Ishikawa (cell line): ENCODE data around the gene CEP85L.

Experiments used
- CEBPB ChIP-seq: IDR thresholded peaks from 2 replicates; pipeline ENCODE4 v1.6.1; 2012
- CREB1 ChIP-seq: IDR thresholded peaks from 2 replicates; pipeline ENCODE4 v1.6.1; 2012; ENCODE audit warnings: low read depth
- EGR1 ChIP-seq: IDR thresholded peaks from 2 replicates; pipeline ENCODE4 v1.6.1; 2012
- EP300 ChIP-seq: IDR thresholded peaks from 2 replicates; pipeline ENCODE4 v1.6.1; 2012; ENCODE audit warnings: borderline replicate concordance
- FOXM1 ChIP-seq: IDR thresholded peaks from 2 replicates; pipeline ENCODE4 v1.6.1; 2012; ENCODE audit warnings: low read depth, borderline replicate concordance
- MAX ChIP-seq: IDR thresholded peaks from 2 replicates; pipeline ENCODE4 v1.6.1; 2012
- NFIC ChIP-seq: IDR thresholded peaks from 2 replicates; pipeline ENCODE4 v1.6.1; 2012
- RAD21 ChIP-seq: IDR thresholded peaks from 2 replicates; pipeline ENCODE4 v1.6.1; 2012; ENCODE audit warnings: low read depth
- TAF1 ChIP-seq: IDR thresholded peaks from 2 replicates; pipeline ENCODE4 v1.6.1; 2012; ENCODE audit warnings: low read depth, mild to moderate bottlenecking
- TCF12 ChIP-seq: IDR thresholded peaks from 2 replicates; pipeline ENCODE4 v1.6.1; 2012; ENCODE audit warnings: low read depth
- TEAD4 ChIP-seq: IDR thresholded peaks from 2 replicates; pipeline ENCODE4 v1.6.1; 2012
- YY1 ChIP-seq: IDR thresholded peaks from 2 replicates; pipeline ENCODE4 v1.6.1; 2012; ENCODE audit warnings: low read depth
- ZBTB7A ChIP-seq: IDR thresholded peaks from 2 replicates; pipeline ENCODE4 v1.6.1; 2012; ENCODE audit warnings: low read depth
- TF ChIP-seq, protein P1 (sequence below): IDR thresholded peaks from 2 replicates; pipeline ENCODE4 v1.6.1; 2012
- TF ChIP-seq, protein P2 (sequence below): IDR thresholded peaks from 2 replicates; pipeline ENCODE4 v1.6.1; 2012; ENCODE audit warnings: low read depth, mild to moderate bottlenecking

CEP85L gene

GRCh38 chr6:118551063-118552053 lies 100.0 kb downstream of the CEP85L start:
- no peak for TF ChIP-seq MAX
- TF ChIP-seq RAD21: peak; percentile 69

- no peak for TF ChIP-seq ZBTB7A
- no peak for TF ChIP-seq TEAD4
- TF ChIP-seq EP300: no peak
- TF ChIP-seq TCF12: no peak
- TF ChIP-seq MAX: no peak
- TF ChIP-seq YY1: no peak
- no peak for TF ChIP-seq RAD21
- TF ChIP-seq EGR1: no peak
- TF ChIP-seq NFIC: no peak
- TF ChIP-seq, protein P1, sequence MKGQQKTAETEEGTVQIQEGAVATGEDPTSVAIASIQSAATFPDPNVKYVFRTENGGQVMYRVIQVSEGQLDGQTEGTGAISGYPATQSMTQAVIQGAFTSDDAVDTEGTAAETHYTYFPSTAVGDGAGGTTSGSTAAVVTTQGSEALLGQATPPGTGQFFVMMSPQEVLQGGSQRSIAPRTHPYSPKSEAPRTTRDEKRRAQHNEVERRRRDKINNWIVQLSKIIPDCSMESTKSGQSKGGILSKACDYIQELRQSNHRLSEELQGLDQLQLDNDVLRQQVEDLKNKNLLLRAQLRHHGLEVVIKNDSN: no peak
- TF ChIP-seq, protein P2, sequence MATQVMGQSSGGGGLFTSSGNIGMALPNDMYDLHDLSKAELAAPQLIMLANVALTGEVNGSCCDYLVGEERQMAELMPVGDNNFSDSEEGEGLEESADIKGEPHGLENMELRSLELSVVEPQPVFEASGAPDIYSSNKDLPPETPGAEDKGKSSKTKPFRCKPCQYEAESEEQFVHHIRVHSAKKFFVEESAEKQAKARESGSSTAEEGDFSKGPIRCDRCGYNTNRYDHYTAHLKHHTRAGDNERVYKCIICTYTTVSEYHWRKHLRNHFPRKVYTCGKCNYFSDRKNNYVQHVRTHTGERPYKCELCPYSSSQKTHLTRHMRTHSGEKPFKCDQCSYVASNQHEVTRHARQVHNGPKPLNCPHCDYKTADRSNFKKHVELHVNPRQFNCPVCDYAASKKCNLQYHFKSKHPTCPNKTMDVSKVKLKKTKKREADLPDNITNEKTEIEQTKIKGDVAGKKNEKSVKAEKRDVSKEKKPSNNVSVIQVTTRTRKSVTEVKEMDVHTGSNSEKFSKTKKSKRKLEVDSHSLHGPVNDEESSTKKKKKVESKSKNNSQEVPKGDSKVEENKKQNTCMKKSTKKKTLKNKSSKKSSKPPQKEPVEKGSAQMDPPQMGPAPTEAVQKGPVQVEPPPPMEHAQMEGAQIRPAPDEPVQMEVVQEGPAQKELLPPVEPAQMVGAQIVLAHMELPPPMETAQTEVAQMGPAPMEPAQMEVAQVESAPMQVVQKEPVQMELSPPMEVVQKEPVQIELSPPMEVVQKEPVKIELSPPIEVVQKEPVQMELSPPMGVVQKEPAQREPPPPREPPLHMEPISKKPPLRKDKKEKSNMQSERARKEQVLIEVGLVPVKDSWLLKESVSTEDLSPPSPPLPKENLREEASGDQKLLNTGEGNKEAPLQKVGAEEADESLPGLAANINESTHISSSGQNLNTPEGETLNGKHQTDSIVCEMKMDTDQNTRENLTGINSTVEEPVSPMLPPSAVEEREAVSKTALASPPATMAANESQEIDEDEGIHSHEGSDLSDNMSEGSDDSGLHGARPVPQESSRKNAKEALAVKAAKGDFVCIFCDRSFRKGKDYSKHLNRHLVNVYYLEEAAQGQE: no peak
- TF ChIP-seq CEBPB: no peak
- no peak for TF ChIP-seq FOXM1
- TF ChIP-seq TAF1: no peak
- TF ChIP-seq CREB1: no peak
These were observed 102.8 kb downstream of the CEP85L start for GRCh38 chr6:118548613-118549012.

DNA sequence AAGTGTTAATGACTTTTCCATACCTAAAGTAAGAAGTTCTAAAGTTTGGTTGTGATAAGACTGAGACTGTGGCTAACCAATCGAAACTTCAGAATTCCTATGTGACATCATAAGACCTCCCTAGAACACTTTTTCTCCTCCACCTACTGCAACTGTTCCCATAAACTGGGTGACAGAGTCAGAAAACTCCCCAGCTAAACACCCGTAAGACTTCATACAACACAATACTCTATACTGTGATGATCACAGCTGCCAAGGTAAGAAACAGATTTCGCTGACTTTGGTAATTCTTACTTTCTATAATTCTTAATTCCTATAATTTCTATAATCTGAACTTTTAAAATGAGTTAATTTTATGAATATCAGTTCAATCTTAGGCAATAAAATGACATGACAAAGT lies 103.3 kb downstream of the CEP85L start, which contains the start of gene PLN:
Gene PLN, plus strand, starts transcription at position 161 of the 400 bp plus-strand sequence. CDS start 10,626 bp downstream, outside the sequence.
- TF ChIP-seq, protein P1: no peak

DNA sequence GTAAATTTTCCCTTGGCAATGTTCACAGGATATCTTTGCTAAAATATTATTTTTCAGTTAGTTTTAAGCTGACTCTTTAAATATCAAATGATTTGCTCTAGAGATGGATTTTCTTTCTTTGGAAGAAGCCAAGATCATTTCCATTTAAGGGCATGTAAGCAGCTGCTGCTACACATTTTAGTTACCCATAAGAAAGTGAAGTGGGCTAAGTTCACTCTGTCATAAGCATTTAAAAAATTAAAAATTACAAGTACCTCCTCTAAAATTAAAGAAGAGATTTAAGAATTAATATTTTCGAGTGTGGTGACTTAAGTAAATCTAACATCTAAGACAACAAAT lies 104.5 kb downstream of the CEP85L start:
- TF ChIP-seq ZBTB7A: no peak
- no peak for TF ChIP-seq TEAD4
- no peak for TF ChIP-seq RAD21
- TF ChIP-seq TCF12: no peak
- no peak for TF ChIP-seq EP300
- no peak for TF ChIP-seq TAF1
- no peak for TF ChIP-seq FOXM1
- no peak for TF ChIP-seq YY1
- TF ChIP-seq CEBPB: no peak
- TF ChIP-seq EGR1: no peak
- TF ChIP-seq NFIC: no peak
- TF ChIP-seq CREB1: no peak
- TF ChIP-seq, protein P1: no peak
- TF ChIP-seq MAX: no peak

DNA sequence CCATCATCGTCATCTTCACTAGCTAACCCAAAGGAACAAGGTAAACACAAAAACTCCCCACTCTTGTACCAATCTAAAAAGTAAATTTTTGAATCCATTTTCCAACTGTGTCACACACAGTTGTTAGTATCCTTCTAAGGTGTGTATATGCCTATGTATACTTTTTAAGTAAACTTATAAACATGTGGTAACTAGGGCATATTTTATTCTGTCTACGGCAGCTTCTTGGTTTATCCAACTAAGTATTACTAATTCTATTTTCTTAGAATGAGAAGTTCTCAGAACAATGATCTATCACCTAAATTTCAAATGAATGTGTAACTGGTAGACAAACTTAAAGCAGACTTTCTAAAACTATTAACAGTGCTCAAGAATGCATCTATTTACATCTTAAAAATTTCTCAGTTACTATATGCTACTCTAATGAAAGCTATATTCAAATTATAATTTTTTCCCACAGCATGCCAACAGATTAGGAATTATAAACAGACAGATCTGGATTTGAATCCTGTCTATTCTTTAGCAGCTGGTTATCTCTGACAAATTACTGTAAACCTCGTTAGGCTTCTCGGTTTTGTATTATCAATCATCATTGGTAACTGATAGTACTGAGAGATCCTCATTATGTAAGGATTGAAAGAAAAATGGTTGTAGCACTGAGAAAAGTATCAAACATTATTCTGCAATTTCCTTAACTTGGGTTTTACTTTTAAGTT lies 105.1 kb downstream of the CEP85L start:
- TF ChIP-seq MAX (no peak), YY1 (no peak)

DNA sequence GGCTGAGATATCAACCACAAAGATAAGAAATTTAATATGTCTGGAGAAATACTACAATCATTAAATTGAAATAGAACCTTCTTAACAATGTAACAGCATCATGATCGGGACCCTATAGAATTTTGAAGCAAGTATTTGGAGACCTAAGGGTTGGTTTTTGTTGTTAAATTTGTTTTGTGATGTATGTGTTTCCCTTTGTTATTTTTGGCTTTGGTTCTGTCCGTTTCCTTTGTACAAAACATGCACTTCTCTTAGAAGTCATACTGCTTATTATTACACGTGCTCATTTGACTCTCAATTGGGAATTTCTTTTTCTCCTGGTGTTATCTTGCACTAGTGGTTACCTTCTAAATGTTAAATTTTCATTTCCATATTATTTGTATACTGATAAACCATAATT lies 107.3 kb downstream of the CEP85L start:
- TF ChIP-seq TAF1 (no peak), CEBPB (no peak), ZBTB7A (no peak), EP300 (no peak), TEAD4 (no peak)
- TF ChIP-seq, protein P1: no peak
- TF ChIP-seq, protein P2: no peak
